PC-9 (cell line): ENCODE data around the gene SNTG2.

Experiments
- CTCF ChIP-seq: fragments of 200-600 bp; sonication (generic); conservative IDR thresholded peaks from 2 replicates; pipeline ENCODE4 v1.6.1; 2017; ENCODE audit warnings: mixed run types, antibody characterized with exemption, mild to moderate bottlenecking, moderate library complexity
- EZH2 ChIP-seq: fragments of 200-600 bp; sonication (generic); IDR thresholded peaks from 2 replicates; pipeline ENCODE4 v1.8.0; 2017; ENCODE audit warnings: antibody characterized with exemption, low read depth

DNA sequence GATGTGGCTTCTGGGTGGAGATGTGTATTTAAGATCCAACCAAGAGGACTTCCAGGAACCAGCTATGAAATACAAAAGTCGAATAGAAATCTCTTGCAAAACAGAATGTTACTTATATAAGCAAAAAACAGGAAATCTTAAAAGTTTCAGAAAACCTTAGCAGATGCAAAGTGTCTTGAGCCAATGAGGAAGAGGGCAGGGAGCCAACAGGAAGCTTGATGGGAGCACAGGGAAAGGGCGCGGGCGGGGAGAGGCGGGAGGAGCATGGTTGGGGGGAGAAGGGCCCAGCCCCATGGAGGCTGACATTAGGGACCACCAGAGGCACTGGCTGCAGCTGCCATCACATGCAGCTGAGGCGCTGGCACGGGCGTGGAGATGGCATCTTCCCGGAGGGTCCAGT lies 203.3 kb downstream of the SNTG2 start:
- TF ChIP-seq CTCF (no peak), EZH2 (no peak)
